ENCODE data around the gene LRP8. TPM values are rescaled to one million over a fixed set of nuclear protein-coding genes. Genes with fewer than 3 reads are reported as not detected.

LRP8 gene
- total RNA-seq, 1 experiment from 2014 or later: 56.3 TPM

DNA sequence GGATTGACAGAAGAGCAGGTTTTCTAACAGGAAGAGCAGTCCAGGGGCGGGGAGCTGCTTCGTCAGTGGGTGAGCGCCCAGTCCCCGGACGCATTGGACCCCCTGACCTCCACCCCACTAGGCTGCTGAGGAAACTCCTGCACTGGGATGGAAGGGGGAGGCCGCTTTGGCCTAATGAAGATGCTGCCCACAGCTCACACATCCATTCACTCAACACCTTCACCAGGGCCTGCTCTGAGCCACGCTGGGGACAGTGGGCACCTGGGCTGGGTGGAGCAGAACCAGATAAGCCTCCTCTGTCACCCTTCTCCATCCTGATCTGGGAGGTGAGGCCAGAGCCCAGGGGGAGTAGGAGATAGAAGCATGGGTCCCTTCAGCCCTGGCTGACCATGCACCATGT is 13.3 kb downstream of the LRP8 start:
- ChIA-PET POLR2A (no interaction called here), RAD21 (ENCODE audit: low non-redundant PET in 1 of 2, low total read pairs in 2 of 2, uncharacterized antibody in 2 of 2, unreplicated experiment in 2 of 2) (no interaction called here), CTCF (no interaction called here)
- Histone ChIP-seq H3K79me2 (ENCODE audit: insufficient read depth, low read length) (peaks cover 75% of the 10 kb centered on the region), H3K4me3 (replicated peaks in 1 of 2; ENCODE audit: low read depth in 1 of 2, low read length in 2 of 2) (no peak overlapping the region), H3K27ac (ENCODE audit: low read depth, low read length) (no peak overlapping the region), H4K20me1 (ENCODE audit: insufficient read depth) (no peaks in the 10 kb centered on the region), H3K4me1 (ENCODE audit: control insufficient read depth in 1 of 2, insufficient read depth in 2 of 2, low read length in 2 of 2) (no peaks in the 10 kb centered on the region), H3K9ac (ENCODE audit: low read length) (no peak overlapping the region), H3K9me2 (ENCODE audit: insufficient read depth) (no peaks in the 10 kb centered on the region), H3K27me3 (ENCODE audit: insufficient read depth, low read length) (no peaks in the 10 kb centered on the region), H3K4me2 (ENCODE audit: low read length) (no peak overlapping the region), H3K36me3 (ENCODE audit: control insufficient read depth in 1 of 2, insufficient read depth in 2 of 2, low read length in 2 of 2) (peaks cover 0 to 23% of the 10 kb centered on the region in 2 experiments; a peak in 1 of 4 replicates), H3K9me3 (ENCODE audit: control insufficient read depth in 1 of 2, insufficient read depth in 1 of 2, low read depth in 1 of 2, low read length in 2 of 2) (no peaks in the 10 kb centered on the region), H2AFZ (ENCODE audit: low read depth, low read length, poor library complexity, severe bottlenecking) (no peak overlapping the region)
- DNase-seq (ENCODE audit: low read depth, low spot score) (no peak), ATAC-seq (no peak)
- BruUV-seq (replicated peaks): no TSS peak
- no peak for TF ChIP-seq CEBPB (IDR thresholded peaks at IDR 0.05; ENCODE audit: low read depth)
- TF ChIP-seq REST (IDR thresholded peaks at IDR 0.05; ENCODE audit: low read depth): no peak
- no peak for TF ChIP-seq POLR2A (IDR thresholded peaks at IDR 0.05; ENCODE audit: borderline replicate concordance, extremely low read depth, insufficient read depth, insufficient read length)
- intact Hi-C loops (cut with micrococcal nuclease): no loop called here

- no peak overlapping the region for H3K9ac ChIP-seq (ENCODE audit: low read length)
- ChIA-PET CTCF (interaction anchor here (1.4 kb wide), 1 partner anchor 36 kb away, joined by 3 read pairs; no protein-coding TSS in a partner anchor), POLR2A (no interaction called here), RAD21 (ENCODE audit: low non-redundant PET in 1 of 2, low total read pairs in 2 of 2, uncharacterized antibody in 2 of 2, unreplicated experiment in 2 of 2) (no interaction called here)
- no peak overlapping the region for H3K4me3 ChIP-seq (replicated peaks in 1 of 2; ENCODE audit: low read depth in 1 of 2, low read length in 2 of 2)
- no peaks in the 10 kb centered on the region for H3K9me2 ChIP-seq (ENCODE audit: insufficient read depth)
- H3K36me3 ChIP-seq (ENCODE audit: control insufficient read depth in 1 of 2, insufficient read depth in 2 of 2, low read length in 2 of 2): peaks cover 0 to 22% of the 10 kb centered on the region in 2 experiments; a peak in 1 of 4 replicates
- no peak overlapping the region for H2AFZ ChIP-seq (ENCODE audit: low read depth, low read length, poor library complexity, severe bottlenecking)
- H3K27ac ChIP-seq (ENCODE audit: low read depth, low read length): no peak overlapping the region
- TF ChIP-seq REST (IDR thresholded peaks at IDR 0.05; ENCODE audit: low read depth): no peak
- no peak for TF ChIP-seq POLR2A (IDR thresholded peaks at IDR 0.05; ENCODE audit: borderline replicate concordance, extremely low read depth, insufficient read depth, insufficient read length)
- no peak for TF ChIP-seq EZH2phosphoT487 (IDR thresholded peaks at IDR 0.05; ENCODE audit: borderline replicate concordance)
- TF ChIP-seq EGR1 (IDR thresholded peaks at IDR 0.05; ENCODE audit: low read depth): no peak
- TF ChIP-seq TCF7L2 (IDR thresholded peaks at IDR 0.05; ENCODE audit: borderline replicate concordance, extremely low read depth, insufficient read depth, insufficient read length): no peak
- no peak for TF ChIP-seq POLR2AphosphoS5 (IDR thresholded peaks at IDR 0.05; ENCODE audit: low read depth, low read length)
- no peaks in the 10 kb centered on the region for H4K20me1 ChIP-seq (ENCODE audit: insufficient read depth)
- ATAC-seq (no peak), DNase-seq (ENCODE audit: low read depth, low spot score) (no peak)
- H3K27me3 ChIP-seq (ENCODE audit: insufficient read depth, low read length): no peaks in the 10 kb centered on the region
- intact Hi-C loops (cut with micrococcal nuclease): no loop called here
- H3K79me2 ChIP-seq (ENCODE audit: insufficient read depth, low read length): peaks cover 72% of the 10 kb centered on the region
- H3K4me2 ChIP-seq (ENCODE audit: low read length): no peak overlapping the region
- BruUV-seq (replicated peaks): no TSS peak
- no peaks in the 10 kb centered on the region for H3K4me1 ChIP-seq (ENCODE audit: control insufficient read depth in 1 of 2, insufficient read depth in 2 of 2, low read length in 2 of 2)
- H3K9me3 ChIP-seq (ENCODE audit: control insufficient read depth in 1 of 2, insufficient read depth in 1 of 2, low read depth in 1 of 2, low read length in 2 of 2): no peaks in the 10 kb centered on the region
Observed at GRCh38 chr1:53314096-53314495, 13.8 kb downstream of the LRP8 start.
